ENCODE measurements around the gene ICAM2.

The ICAM2 gene

GRCh38 chr17:64020056-64020766 is at the start of gene ICAM2:
Gene ICAM2 (minus strand): TSS chr17:64020633. CDS start chr17:64006691, 13,942 bp downstream.
- peak; percentile 75 to 82 (median 79) for DNase-seq (ENCODE audit: low read depth in 3 of 3)

- DNase-seq (ENCODE audit: low read depth in 3 of 3), result no peak
Observed at GRCh38 chr17:64070213-64070612, 49.8 kb upstream of the ICAM2 start.

GRCh38 chr17:64069143-64069542 is 48.7 kb upstream of the ICAM2 start:
- no peak for DNase-seq (ENCODE audit: low read depth in 3 of 3)

- DNase-seq (ENCODE audit: low read depth in 3 of 3), result no peak
Observed at GRCh38 chr17:64067657-64068056, 47.2 kb upstream of the ICAM2 start.

GRCh38 chr17:64066716-64067115 is 46.3 kb upstream of the ICAM2 start:
- no peak for DNase-seq (ENCODE audit: low read depth in 3 of 3)

- DNase-seq (ENCODE audit: low read depth in 3 of 3), result no peak
Observed at GRCh38 chr17:64065161-64065560, 44.7 kb upstream of the ICAM2 start.

- DNase-seq (ENCODE audit: low read depth in 3 of 3), result no peak
Observed at GRCh38 chr17:64064331-64064730, 43.9 kb upstream of the ICAM2 start.

GRCh38 chr17:64063766-64064224 is 43.4 kb upstream of the ICAM2 start:
- DNase-seq (ENCODE audit: low read depth in 3 of 3), result peak in 1 of 3 experiments; percentile 50

- no peak for DNase-seq (ENCODE audit: low read depth in 3 of 3)
Observed at GRCh38 chr17:64063088-64063487, 42.7 kb upstream of the ICAM2 start.

GRCh38 chr17:64061178-64061898 is 40.9 kb upstream of the ICAM2 start:
- no peak for DNase-seq (ENCODE audit: low read depth in 3 of 3)

GRCh38 chr17:64060331-64060730 is 39.9 kb upstream of the ICAM2 start:
- no peak for DNase-seq (ENCODE audit: low read depth in 3 of 3)

GRCh38 chr17:64059756-64060155 is 39.3 kb upstream of the ICAM2 start:
- DNase-seq (ENCODE audit: low read depth in 3 of 3), result no peak

GRCh38 chr17:64058621-64059020 is 38.2 kb upstream of the ICAM2 start:
- no peak for DNase-seq (ENCODE audit: low read depth in 3 of 3)

- no peak for DNase-seq (ENCODE audit: low read depth in 3 of 3)
Observed at GRCh38 chr17:64057701-64058263, 37.3 kb upstream of the ICAM2 start.

- DNase-seq (ENCODE audit: low read depth in 3 of 3), result no peak
Observed at GRCh38 chr17:64056269-64057005, 36.0 kb upstream of the ICAM2 start.

GRCh38 chr17:64055183-64056142 is 35.0 kb upstream of the ICAM2 start:
- DNase-seq (ENCODE audit: low read depth in 3 of 3), result no peak

GRCh38 chr17:64054304-64054703 is 33.9 kb upstream of the ICAM2 start:
- DNase-seq (ENCODE audit: low read depth in 3 of 3), result no peak

- DNase-seq (ENCODE audit: low read depth in 3 of 3), result no peak
Observed at GRCh38 chr17:64053101-64053500, 32.7 kb upstream of the ICAM2 start.

GRCh38 chr17:64051153-64051552 is 30.7 kb upstream of the ICAM2 start:
- DNase-seq (ENCODE audit: low read depth in 3 of 3), result no peak

GRCh38 chr17:64048805-64049204 is 28.4 kb upstream of the ICAM2 start:
- DNase-seq (ENCODE audit: low read depth in 3 of 3), result no peak

- no peak for DNase-seq (ENCODE audit: low read depth in 3 of 3)
Observed at GRCh38 chr17:64045176-64045575, 24.7 kb upstream of the ICAM2 start.

Data from stimulated activated CD4-positive, alpha-beta T cell treated with anti-CD3 and anti-CD28 coated beads, TNF-alpha, amount 100 ng/mL, for 24 hours (primary cell).